Neuron (in vitro differentiated cells): Measurements from ENCODE around the gene GDAP2.

Experiments used
- H2AFZ ChIP-seq: one replicate; pipeline ENCODE4 v1.6.1; 2013; ENCODE audit warnings: low read depth, mild to moderate bottlenecking, inconsistent platforms, low read length, moderate library complexity
- H3K27me3 ChIP-seq: one replicate; pipeline ENCODE4 v1.6.1; 2013; ENCODE audit warnings: low read length; ENCODE audit not compliant: insufficient read depth
- H3K36me3 ChIP-seq: one replicate; pipeline ENCODE4 v1.6.1; 2013; ENCODE audit warnings: low read length; ENCODE audit not compliant: insufficient read depth
- H3K4me1 ChIP-seq: one replicate; pipeline ENCODE4 v1.6.1; 2013; ENCODE audit warnings: low read length; ENCODE audit not compliant: insufficient read depth
- H3K4me3 ChIP-seq: 2 replicates; pipeline ENCODE4 v1.5.1; 2013; ENCODE audit warnings: mild to moderate bottlenecking, low read length, moderate library complexity
- H3K9me3 ChIP-seq: one replicate; pipeline ENCODE4 v1.6.1; 2013; ENCODE audit warnings: low read length

The GDAP2 gene, protein sequence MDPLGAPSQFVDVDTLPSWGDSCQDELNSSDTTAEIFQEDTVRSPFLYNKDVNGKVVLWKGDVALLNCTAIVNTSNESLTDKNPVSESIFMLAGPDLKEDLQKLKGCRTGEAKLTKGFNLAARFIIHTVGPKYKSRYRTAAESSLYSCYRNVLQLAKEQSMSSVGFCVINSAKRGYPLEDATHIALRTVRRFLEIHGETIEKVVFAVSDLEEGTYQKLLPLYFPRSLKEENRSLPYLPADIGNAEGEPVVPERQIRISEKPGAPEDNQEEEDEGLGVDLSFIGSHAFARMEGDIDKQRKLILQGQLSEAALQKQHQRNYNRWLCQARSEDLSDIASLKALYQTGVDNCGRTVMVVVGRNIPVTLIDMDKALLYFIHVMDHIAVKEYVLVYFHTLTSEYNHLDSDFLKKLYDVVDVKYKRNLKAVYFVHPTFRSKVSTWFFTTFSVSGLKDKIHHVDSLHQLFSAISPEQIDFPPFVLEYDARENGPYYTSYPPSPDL

DNA sequence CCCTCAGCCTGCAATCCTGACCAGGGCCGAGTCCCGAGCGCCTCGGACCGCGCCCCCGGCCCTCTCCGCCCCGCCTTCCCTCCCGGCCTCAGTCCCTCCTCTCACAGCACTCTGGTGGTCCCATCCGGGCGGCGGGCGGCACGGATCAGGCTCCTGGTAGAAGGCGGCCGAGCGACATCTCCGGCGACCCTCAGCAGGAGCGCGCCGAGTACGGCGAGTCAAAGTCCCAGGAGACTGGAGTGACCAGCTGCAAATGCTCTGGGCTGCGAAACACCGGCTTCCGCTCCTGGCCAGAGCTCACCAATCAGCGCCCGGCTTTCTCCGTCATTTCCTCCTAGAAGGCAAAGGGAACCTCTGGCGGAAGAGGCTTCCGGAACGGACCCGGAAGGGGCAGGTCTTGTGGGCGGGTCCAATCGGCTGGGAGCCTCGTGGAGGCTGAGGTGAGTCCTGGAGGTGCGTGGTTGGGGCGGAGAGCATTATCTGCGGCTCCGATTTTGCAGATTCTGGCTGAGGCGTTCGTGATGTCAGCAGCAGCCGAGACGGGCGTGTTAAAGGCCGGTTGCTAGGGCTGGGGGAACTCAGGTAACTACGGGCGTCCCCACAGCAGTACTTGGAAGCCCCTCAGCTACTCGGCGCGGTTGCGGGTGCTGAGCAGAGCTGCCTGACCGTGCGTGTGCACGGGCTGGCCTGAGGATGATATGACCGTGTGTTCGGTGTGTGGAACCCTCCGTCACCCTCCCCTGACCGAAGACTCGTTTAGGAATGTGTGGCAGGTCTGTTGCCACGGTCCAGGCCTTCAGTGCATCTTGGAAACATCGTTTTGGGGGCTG is at the start of gene GDAP2, which contains the start of gene WDR3:
GDAP2 (minus strand) TSS at position 279 of the 830 bp plus-strand sequence. CDS start 9,264 bp downstream, outside the sequence.
WDR3 (plus strand) TSS at position 397 of the 830 bp plus-strand sequence. CDS start 3,581 bp downstream, outside the sequence.
- H2AFZ ChIP-seq, result peak within 1 kb of the TSS; percentile 90
- peaks cover 18% of the 10 kb centered on the region for H3K4me1 ChIP-seq
- H3K27me3 ChIP-seq, result no peaks in the 10 kb centered on the region
- peak within 1 kb of the TSS; percentile 75 for H3K4me3 ChIP-seq
- H3K36me3 ChIP-seq, result peaks cover 3% of the 10 kb centered on the region
- no peaks in the 10 kb centered on the region for H3K9me3 ChIP-seq

DNA sequence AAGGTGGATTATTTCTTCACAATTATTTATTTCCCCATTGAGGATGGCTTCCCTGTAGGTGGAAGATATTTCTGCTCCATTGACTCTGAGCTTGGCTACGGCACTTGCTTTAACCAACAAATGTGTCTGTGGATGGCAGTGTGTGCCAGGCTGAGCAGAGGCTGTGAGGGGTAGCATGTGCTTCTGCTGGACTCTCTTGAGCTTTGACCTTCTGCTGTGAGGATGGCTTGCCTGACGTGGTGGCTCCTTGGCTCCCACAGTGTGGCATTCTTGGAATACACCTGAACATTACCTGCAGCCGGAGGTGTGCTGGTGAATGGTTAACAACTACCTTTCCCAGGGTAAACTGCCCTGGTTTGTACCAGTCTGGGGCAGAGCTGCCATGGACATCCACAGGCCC is 47.0 kb upstream of the GDAP2 start:
- Histone ChIP-seq H3K27me3 (no peaks in the 10 kb centered on the region), H3K36me3 (no peaks in the 10 kb centered on the region), H2AFZ (no peak overlapping the region), H3K4me3 (no peak overlapping the region), H3K4me1 (no peaks in the 10 kb centered on the region), H3K9me3 (no peaks in the 10 kb centered on the region)

DNA sequence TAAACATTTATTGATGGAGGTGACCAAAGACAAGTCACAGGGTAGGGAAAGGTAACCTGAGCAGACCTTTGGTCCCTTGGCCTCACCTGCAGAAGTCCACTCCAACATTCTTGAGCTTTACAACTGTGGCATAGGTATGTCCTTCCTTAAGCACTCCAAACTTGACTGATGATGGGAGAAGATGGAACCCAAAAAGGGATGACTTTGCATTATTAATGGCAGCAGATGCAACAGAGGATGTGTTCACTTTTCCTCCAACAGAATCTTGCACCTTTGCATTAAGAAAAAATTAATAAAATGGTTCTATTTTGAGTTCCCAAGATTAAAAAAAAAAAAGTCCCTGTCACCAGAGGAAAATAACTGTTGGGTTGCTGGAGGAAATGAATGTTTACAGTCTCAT is 42.4 kb upstream of the GDAP2 start:
- Histone ChIP-seq H3K9me3 (no peaks in the 10 kb centered on the region), H3K4me3 (no peak overlapping the region), H2AFZ (no peak overlapping the region), H3K27me3 (no peaks in the 10 kb centered on the region), H3K36me3 (no peaks in the 10 kb centered on the region), H3K4me1 (peaks cover 6% of the 10 kb centered on the region)

DNA sequence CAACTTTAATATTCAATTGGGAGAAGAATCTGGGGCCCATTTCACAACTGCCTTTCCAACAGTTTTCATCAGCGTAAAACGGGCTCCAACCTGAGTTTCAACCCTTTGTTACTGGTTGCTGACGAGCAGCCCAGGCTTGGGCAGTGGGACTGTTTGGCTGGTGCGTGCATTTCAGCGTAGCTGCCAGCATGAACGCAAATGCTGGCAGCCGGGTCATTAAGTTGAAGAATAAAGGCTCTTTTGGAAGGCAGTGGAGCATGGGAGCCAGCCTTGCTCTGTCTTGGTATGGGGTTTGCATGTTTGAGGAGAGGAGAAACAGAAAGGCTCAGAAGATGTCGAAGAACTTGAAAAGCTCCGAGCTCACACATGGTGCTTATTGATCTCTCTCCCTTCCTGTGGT is 40.8 kb upstream of the GDAP2 start:
- no peaks in the 10 kb centered on the region for H3K27me3 ChIP-seq
- peaks cover 6% of the 10 kb centered on the region for H3K4me1 ChIP-seq
- H2AFZ ChIP-seq, result peak overlapping the region; percentile 82
- H3K4me3 ChIP-seq, result no peak overlapping the region
- no peaks in the 10 kb centered on the region for H3K36me3 ChIP-seq
- H3K9me3 ChIP-seq, result no peaks in the 10 kb centered on the region

DNA sequence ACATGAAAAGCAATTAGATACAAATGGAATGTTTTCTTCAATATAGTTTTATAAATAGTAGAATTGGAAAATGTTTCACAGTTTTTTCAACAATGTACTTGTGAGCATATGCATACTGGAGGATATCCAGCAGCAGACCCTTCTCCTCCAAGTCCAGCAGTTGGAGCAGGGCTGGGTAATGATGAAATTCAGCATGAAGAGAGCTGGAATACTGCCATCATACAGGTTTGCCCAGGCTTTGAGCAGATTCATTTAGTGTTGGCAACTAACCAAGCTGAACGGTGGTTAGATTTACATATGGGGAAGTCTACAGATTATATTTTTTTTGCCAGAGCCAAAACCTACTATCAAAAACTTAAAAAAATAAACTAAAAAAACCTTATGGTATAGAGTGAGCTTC is 38.5 kb upstream of the GDAP2 start:
- Histone ChIP-seq H3K9me3 (no peaks in the 10 kb centered on the region), H3K36me3 (peaks cover 2% of the 10 kb centered on the region), H3K4me1 (peaks cover 6% of the 10 kb centered on the region), H2AFZ (no peak overlapping the region), H3K4me3 (no peak overlapping the region), H3K27me3 (no peaks in the 10 kb centered on the region)

DNA sequence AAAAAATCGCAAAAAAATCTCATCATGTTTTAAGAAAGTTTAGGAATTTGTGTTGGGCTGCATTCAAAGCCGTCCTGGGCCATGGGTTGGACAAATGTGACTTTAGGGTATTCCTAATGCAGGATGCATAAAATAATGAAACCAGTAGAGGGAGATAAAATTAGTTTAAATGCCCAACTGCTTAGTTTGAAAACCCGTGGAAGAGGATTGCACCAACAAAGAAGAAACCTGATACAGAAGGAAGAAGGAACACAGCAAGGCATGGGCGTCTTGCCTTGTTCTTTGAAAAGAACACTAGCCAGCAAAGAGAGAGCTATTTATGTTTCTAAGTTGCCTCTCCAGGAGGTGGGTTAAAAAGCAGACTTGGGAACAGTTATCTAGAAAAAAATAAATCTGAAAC is 38.1 kb upstream of the GDAP2 start:
- H3K27me3 ChIP-seq, result no peaks in the 10 kb centered on the region
- H3K4me3 ChIP-seq, result no peak overlapping the region
- peaks cover 3% of the 10 kb centered on the region for H3K36me3 ChIP-seq
- no peaks in the 10 kb centered on the region for H3K9me3 ChIP-seq
- peaks cover 6% of the 10 kb centered on the region for H3K4me1 ChIP-seq
- H2AFZ ChIP-seq, result no peak overlapping the region

DNA sequence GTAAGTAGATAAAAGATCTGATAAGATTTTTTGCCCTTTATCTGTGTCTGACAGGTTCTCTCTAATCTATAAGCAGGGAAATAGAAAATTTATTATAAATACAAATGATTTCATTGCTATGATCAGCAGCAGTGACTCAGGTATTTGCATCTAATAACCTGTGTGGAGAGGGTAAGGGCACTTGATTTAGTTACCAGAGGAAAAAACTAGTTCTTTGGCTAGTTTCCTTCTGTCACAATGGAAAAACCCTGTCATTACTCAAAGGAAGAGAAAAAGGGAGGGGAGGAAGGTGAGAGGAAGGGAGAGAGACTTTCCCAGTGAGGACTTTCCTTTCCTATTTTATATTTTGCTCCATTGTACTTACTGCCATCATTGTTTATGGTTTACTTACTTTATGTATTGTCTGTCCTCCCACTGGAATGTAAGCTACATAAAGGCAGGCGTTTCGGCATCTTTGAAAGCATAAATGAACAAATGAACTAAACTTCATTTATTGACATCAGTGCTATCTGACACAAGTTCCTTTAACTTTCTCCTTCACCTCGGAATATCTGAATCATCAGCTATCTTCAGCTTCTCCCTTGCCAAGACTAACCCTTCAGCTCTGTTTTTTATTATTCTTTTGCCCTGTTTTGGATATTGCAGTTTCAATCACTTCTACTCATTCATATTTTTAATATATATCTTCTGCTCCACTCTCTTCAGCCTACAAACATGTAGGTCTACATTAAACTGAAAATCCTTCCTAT is 35.0 kb upstream of the GDAP2 start:
- Histone ChIP-seq H2AFZ (no peak overlapping the region), H3K36me3 (peaks cover 17% of the 10 kb centered on the region), H3K4me1 (no peaks in the 10 kb centered on the region), H3K4me3 (no peak overlapping the region), H3K27me3 (no peaks in the 10 kb centered on the region), H3K9me3 (no peaks in the 10 kb centered on the region)

DNA sequence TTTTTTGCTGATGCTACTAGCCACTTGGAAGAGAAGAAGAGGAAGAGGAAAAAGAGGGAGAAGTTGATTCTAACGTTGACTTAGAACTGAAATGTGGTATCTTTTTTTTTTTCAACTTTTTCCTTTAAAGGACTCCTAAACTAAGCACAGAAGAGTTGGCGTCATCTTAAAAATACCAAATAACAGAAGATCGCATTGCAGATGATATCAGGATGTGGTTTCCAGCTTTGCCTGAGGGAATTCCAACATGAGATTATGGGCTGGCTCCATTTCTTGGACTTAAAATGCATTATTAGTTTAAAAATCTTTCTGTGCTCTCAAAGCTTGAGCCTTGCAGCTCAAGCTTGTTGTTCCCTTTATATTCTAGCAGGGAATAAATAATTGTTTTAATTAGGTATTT is 29.9 kb upstream of the GDAP2 start:
- H2AFZ ChIP-seq, result no peak overlapping the region
- no peaks in the 10 kb centered on the region for H3K27me3 ChIP-seq
- no peaks in the 10 kb centered on the region for H3K4me1 ChIP-seq
- H3K36me3 ChIP-seq, result peaks cover 63% of the 10 kb centered on the region
- no peak overlapping the region for H3K4me3 ChIP-seq
- H3K9me3 ChIP-seq, result no peaks in the 10 kb centered on the region

DNA sequence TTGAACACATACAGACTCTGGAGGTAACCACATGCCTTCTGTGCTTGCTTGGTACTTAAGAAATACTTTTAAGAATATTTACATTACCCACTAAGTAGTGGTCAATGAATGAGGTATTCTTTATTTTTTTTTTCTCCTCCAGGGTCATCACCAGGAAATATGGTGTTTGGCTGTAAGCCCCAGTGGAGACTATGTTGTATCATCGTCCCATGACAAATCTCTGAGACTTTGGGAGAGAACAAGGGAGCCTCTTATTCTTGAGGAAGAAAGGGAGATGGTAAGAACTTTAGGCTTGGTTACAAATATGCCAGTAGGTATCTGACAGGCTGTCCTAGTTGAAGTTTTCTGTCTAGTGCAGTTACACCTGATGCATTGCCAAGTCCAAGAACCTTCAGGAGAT is 23.0 kb upstream of the GDAP2 start:
- Histone ChIP-seq H3K9me3 (no peaks in the 10 kb centered on the region), H3K27me3 (no peaks in the 10 kb centered on the region), H3K36me3 (peaks cover 94% of the 10 kb centered on the region), H3K4me1 (no peaks in the 10 kb centered on the region), H2AFZ (no peak overlapping the region), H3K4me3 (no peak overlapping the region)

DNA sequence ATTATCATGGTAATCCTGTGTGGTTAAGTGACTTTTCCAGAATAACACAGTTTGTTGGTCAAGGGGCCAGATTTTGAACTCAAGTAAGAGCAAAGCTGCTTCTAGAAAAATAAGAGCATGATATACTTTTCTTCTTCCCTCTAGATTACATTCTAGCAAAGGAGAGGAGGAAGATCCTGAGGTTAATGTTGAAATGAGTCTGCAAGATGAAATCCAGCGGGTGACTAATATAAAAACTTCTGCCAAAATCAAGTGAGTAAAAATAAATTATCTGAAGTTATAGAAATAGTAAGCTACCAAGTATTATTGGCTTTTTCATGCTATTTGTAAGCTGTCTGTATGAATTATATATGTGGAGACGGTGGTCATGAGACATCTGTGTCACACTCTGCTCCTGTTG is 12.9 kb upstream of the GDAP2 start:
- H3K4me3 ChIP-seq, result no peak overlapping the region
- H3K27me3 ChIP-seq, result no peaks in the 10 kb centered on the region

DNA sequence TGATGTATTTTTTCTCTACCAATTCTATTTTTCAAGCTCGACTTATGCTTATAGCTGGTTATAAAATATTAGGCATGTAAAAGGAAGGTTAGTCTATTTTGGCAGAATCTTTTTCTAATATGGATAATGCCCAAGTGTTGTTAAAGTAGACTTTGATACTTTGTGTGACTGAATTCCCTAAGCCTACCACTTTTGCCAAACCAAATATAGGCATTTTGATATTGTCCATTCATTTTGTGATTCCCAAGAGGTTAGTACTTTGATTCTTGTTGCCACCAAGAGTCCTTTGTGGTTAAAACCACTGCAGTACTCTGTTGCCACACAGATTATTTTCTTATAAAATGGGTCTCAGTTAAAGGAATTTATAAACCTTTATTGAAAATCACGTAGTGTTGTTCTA is 4.3 kb upstream of the GDAP2 start:
- H3K4me1 ChIP-seq, result peaks cover 13% of the 10 kb centered on the region
- no peaks in the 10 kb centered on the region for H3K9me3 ChIP-seq
- H2AFZ ChIP-seq, result no peak overlapping the region
- H3K4me3 ChIP-seq, result no peak overlapping the region
- no peaks in the 10 kb centered on the region for H3K27me3 ChIP-seq
- peaks cover 34% of the 10 kb centered on the region for H3K36me3 ChIP-seq

More for the DNA sequence above, 12.9 kb upstream of the GDAP2 start:
- H3K36me3 ChIP-seq, result peaks cover 88% of the 10 kb centered on the region
- H3K9me3 ChIP-seq, result no peaks in the 10 kb centered on the region
- H3K4me1 ChIP-seq, result no peaks in the 10 kb centered on the region
- H2AFZ ChIP-seq, result no peak overlapping the region

DNA sequence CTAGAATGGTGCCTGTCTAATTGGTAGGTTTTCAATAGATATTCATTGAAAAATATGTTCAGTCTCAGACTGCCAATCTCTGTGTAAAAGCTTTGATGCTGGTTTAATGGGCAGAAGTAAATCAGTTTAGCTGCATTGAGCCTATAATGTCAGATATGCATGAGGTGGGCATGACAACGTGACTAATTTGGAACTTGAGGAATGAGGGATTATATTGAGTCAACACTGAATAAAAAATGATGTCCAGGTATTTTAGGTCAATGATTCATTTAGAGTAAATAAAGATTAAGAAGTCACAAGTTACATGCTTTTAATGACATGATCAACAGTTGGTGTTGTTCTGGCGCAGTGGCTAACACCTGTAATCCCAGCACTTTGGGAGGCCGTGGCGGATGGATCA is 3.2 kb upstream of the GDAP2 start:
- no peaks in the 10 kb centered on the region for H3K9me3 ChIP-seq
- no peak overlapping the region for H3K4me3 ChIP-seq
- no peak overlapping the region for H2AFZ ChIP-seq
- H3K4me1 ChIP-seq, result peaks cover 18% of the 10 kb centered on the region
- peaks cover 22% of the 10 kb centered on the region for H3K36me3 ChIP-seq
- no peaks in the 10 kb centered on the region for H3K27me3 ChIP-seq
